Mesothelial cell of epicardium (in vitro differentiated cells): ENCODE results near the gene RUFY2. TPM values are rescaled to one million over a fixed set of nuclear protein-coding genes. Genes with fewer than 3 reads are reported as not detected.

Experiments
- DNase-seq, 2 experiments: peaks; one replicate each; pipeline ENCODE4 v3.0.0; 2021; ENCODE audit warnings: low spot score in 2 of 2; ENCODE audit not compliant: unreplicated experiment in 2 of 2
- H3K27ac Mint-ChIP-seq: 2 replicates; pipeline ENCODE4 v1.8.0; 2021; ENCODE audit warnings: mixed read lengths
- H3K27me3 Mint-ChIP-seq: 2 replicates; pipeline ENCODE4 v1.8.0; 2021; ENCODE audit warnings: low read depth, mixed read lengths
- H3K36me3 Mint-ChIP-seq: 2 replicates; pipeline ENCODE4 v1.8.0; 2021; ENCODE audit warnings: mixed read lengths
- H3K4me1 Mint-ChIP-seq: 2 replicates; pipeline ENCODE4 v1.8.0; 2021; ENCODE audit warnings: mixed read lengths
- H3K4me3 Mint-ChIP-seq: 2 replicates; pipeline ENCODE4 v1.8.0; 2021; ENCODE audit warnings: mild to moderate bottlenecking, moderate library complexity, mixed read lengths
- H3K9me3 Mint-ChIP-seq: 2 replicates; pipeline ENCODE4 v1.8.0; 2021; ENCODE audit warnings: mixed read lengths
- total RNA-seq: library from RNA; stranded (reverse); gene quantifications from 3 replicates; pipeline ENCODE4 v1.2.1, GENCODE V29; 2021
- TF ChIP-seq, protein P1 (sequence below): fragments of 200-600 bp; sonication (generic); IDR thresholded peaks from one replicate; pipeline ENCODE4 v1.5.0; 2021; ENCODE audit warnings: antibody characterized with exemption; ENCODE audit not compliant: unreplicated experiment

RUFY2 gene
- total RNA-seq, 1 donor from 2014 or later: 39.6 TPM

DNA sequence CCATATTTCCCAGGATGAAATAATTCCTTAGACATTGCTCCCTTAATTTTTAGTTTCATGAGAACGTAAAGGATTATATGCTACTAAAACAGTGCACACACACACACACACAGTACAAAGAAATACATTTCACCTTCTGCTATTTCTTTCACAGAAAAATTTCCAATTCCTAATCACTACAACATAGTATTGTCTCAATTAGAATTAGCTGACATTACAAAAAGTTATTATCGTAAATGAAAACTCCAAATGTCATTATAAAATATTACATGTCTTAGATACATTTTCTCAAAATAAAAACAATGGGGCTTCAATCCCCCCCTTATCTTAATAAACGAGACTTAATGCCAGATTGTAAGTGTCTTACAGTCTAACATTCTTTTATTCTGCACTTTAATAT is 12.3 kb upstream of the RUFY2 start:
- H3K4me3 Mint-ChIP-seq: no peak overlapping the region
- no peaks in the 10 kb centered on the region for H3K4me1 Mint-ChIP-seq
- peaks cover 20% of the 10 kb centered on the region for H3K36me3 Mint-ChIP-seq

DNA sequence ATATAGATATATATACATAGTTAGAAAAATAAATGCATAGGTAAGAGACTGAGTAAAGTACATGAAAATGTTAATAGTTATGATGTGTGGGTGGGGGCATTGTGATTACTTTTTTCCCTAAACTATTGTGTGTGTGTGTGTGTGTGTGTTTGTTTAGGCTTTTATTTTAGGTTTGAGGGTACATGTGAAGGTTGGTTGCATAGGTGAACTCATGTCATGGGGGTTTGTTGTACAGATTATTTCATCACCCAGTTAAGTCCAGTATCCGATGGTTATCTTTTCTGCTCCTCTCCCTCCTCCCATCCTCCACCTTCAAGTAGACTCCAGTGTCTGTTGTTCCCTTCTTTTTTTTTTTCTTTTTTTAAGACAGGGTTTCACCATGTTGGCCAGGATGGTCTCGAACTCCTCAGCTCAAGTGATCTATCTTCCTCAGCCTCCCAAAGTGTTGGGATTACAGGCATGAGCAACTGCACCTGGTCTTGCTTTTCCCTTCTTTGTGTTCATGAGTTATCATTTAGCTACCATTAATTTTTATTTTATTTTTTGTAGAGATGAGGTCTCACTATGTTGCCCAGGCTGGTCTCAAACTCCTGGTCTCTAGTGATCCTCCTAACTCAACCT is 1.9 kb upstream of the RUFY2 start:
- Mint-ChIP-seq H3K9me3 (no peaks in the 10 kb centered on the region), H3K36me3 (peaks cover 6% of the 10 kb centered on the region), H3K27me3 (no peaks in the 10 kb centered on the region), H3K27ac (no peak overlapping the region), H3K4me3 (peak overlapping the region; percentile 30), H3K4me1 (peaks cover 19% of the 10 kb centered on the region)
- DNase-seq: no peak
- TF ChIP-seq, protein P1, sequence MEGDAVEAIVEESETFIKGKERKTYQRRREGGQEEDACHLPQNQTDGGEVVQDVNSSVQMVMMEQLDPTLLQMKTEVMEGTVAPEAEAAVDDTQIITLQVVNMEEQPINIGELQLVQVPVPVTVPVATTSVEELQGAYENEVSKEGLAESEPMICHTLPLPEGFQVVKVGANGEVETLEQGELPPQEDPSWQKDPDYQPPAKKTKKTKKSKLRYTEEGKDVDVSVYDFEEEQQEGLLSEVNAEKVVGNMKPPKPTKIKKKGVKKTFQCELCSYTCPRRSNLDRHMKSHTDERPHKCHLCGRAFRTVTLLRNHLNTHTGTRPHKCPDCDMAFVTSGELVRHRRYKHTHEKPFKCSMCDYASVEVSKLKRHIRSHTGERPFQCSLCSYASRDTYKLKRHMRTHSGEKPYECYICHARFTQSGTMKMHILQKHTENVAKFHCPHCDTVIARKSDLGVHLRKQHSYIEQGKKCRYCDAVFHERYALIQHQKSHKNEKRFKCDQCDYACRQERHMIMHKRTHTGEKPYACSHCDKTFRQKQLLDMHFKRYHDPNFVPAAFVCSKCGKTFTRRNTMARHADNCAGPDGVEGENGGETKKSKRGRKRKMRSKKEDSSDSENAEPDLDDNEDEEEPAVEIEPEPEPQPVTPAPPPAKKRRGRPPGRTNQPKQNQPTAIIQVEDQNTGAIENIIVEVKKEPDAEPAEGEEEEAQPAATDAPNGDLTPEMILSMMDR: no peak

More for the DNA sequence above, 12.3 kb upstream of the RUFY2 start:
- H3K27me3 Mint-ChIP-seq: no peaks in the 10 kb centered on the region
- TF ChIP-seq, protein P1: no peak
- H3K9me3 Mint-ChIP-seq: peaks cover 3% of the 10 kb centered on the region
- H3K27ac Mint-ChIP-seq: no peak overlapping the region
- DNase-seq: no peak

DNA sequence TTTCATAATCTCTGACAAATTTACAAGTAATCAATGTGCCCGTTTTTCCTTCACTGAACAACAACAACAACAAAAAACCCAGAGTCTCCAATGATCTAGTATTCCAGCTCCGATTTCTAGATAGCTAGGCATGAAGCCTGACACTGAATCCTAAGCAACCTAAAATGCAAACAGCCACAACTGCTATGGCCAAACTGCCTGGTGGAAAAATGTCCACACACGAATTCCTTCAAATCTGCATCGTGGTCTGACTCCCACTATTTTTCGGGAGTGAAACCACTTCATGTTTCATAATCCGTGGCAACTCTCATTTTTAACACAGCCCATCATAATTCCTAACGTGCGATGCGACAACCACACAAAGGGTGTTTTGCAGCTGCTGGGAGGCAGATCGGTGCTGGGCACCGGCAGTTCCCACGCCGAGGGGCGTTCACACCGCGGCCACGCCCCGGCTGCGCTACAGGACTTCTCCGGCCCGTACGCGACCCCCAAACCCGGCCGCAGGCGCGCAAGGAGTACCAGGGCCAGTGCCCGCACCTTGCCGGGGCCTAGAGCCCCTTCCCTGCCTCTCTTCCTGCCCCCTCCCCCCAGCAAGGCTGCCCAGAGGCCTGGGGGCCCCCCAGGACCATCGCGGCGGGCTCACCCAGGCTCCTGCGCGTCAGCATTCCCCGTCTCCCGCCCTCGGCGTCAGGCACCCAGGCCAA is 814 bp downstream of the RUFY2 start:
- Mint-ChIP-seq H3K27me3 (no peaks in the 10 kb centered on the region), H3K4me3 (peak overlapping the region; percentile 91), H3K36me3 (peaks cover 4% of the 10 kb centered on the region), H3K27ac (peak overlapping the region; percentile 97), H3K9me3 (no peaks in the 10 kb centered on the region), H3K4me1 (peaks cover 19% of the 10 kb centered on the region)
- TF ChIP-seq, protein P1: no peak
- peak; percentile 27 to 70 for DNase-seq

DNA sequence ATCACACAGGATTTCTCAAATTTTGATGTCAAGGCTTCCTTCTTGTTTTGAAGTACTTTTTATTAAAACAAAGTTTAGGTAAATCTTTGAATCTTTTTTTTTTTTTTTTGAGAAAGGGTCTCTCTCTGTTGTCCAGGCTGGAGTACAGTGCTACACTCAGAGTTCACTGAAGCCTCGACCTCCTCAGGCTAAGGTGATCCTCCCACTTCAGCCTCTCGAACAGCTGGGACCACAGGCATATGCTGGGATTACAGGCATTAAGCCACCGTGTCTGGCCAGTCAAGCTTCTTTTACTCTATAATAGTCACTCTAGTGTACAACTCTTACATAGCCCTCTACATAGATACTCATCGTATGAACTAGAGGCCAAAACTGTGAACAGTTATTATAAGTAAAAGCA is 3.4 kb downstream of the RUFY2 start:
- H3K4me3 Mint-ChIP-seq: no peak overlapping the region
- TF ChIP-seq, protein P1: no peak
- H3K27ac Mint-ChIP-seq: no peak overlapping the region
- H3K27me3 Mint-ChIP-seq: no peaks in the 10 kb centered on the region
- no peaks in the 10 kb centered on the region for H3K9me3 Mint-ChIP-seq
- H3K36me3 Mint-ChIP-seq: peaks cover 11% of the 10 kb centered on the region
- H3K4me1 Mint-ChIP-seq: peaks cover 19% of the 10 kb centered on the region
- DNase-seq: no peak

DNA sequence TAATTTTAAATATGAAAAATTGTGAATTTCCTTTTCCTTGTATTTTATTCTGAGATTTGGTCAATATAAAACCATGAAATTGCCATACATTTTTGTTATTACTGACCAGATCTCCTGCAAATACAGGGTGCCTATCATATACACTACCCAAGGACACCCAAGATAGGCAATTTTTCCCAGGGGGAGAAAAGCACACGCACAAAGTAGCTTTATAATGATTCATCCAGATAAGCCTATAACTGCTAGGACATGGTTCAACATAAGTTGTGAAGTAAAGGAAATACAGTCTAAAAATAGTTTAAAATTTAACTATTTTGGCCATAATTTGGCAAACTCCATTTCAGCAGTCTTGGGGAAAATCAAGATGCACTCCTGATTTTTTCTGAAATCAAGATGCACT is 4.8 kb downstream of the RUFY2 start:
- H3K9me3 Mint-ChIP-seq: no peaks in the 10 kb centered on the region
- H3K4me3 Mint-ChIP-seq: no peak overlapping the region
- TF ChIP-seq, protein P1: no peak
- peaks cover 17% of the 10 kb centered on the region for H3K4me1 Mint-ChIP-seq
- H3K27me3 Mint-ChIP-seq: no peaks in the 10 kb centered on the region
- DNase-seq: no peak
- H3K36me3 Mint-ChIP-seq: peaks cover 11% of the 10 kb centered on the region
- H3K27ac Mint-ChIP-seq: no peak overlapping the region
